Glutamatergic neuron (in vitro differentiated cells): ENCODE measurements around the gene PSMD7. TPM values are rescaled to one million over a fixed set of nuclear protein-coding genes. Genes with fewer than 3 reads are reported as not detected.

Source experiments
- DNase-seq: peaks from one replicate; pipeline ENCODE4 v3.0.0; 2022
- H3K27ac Mint-ChIP-seq: one replicate; pipeline ENCODE4 v1.8.0; 2020; ENCODE audit warnings: mild to moderate bottlenecking, mixed read lengths, inconsistent platforms; ENCODE audit not compliant: unreplicated experiment
- H3K27me3 Mint-ChIP-seq: one replicate; pipeline ENCODE4 v1.8.0; 2020; ENCODE audit warnings: mild to moderate bottlenecking, moderate library complexity, mixed read lengths, inconsistent platforms; ENCODE audit not compliant: unreplicated experiment
- H3K36me3 Mint-ChIP-seq: one replicate; pipeline ENCODE4 v1.8.0; 2020; ENCODE audit warnings: mild to moderate bottlenecking, mixed read lengths, inconsistent platforms; ENCODE audit not compliant: unreplicated experiment
- H3K4me1 Mint-ChIP-seq: one replicate; pipeline ENCODE4 v1.8.0; 2020; ENCODE audit warnings: mild to moderate bottlenecking, low read depth, mixed read lengths, inconsistent platforms; ENCODE audit not compliant: unreplicated experiment
- H3K4me3 Mint-ChIP-seq: one replicate; pipeline ENCODE4 v1.8.0; 2020; ENCODE audit warnings: mild to moderate bottlenecking, mixed read lengths, inconsistent platforms; ENCODE audit not compliant: unreplicated experiment
- H3K9me3 Mint-ChIP-seq: one replicate; pipeline ENCODE4 v1.8.0; 2020; ENCODE audit warnings: mild to moderate bottlenecking, moderate library complexity, mixed read lengths, inconsistent platforms; ENCODE audit not compliant: unreplicated experiment
- CTCF ChIP-seq: fragments of 200-600 bp; sonication (generic); IDR thresholded peaks from one replicate; pipeline ENCODE4 v1.5.0; 2021; ENCODE audit not compliant: partially characterized antibody, unreplicated experiment
- total RNA-seq: library from RNA; stranded (reverse); fragmentation: NEBNext Ultra II Directional; extraction: Animal tissue kit (Norgen Biotek cat#: 25700); gene quantifications from one replicate; pipeline ENCODE4 v1.2.1, GENCODE V29; 2021; ENCODE audit not compliant: unreplicated experiment

Gene PSMD7
- total RNA-seq, 1 donor from 2014 or later, result 95.0 TPM

- DNase-seq, result no peak
- no peak for TF ChIP-seq CTCF
- Mint-ChIP-seq H3K27ac (no peak overlapping the region), H3K4me1 (no peaks in the 10 kb centered on the region), H3K36me3 (peaks cover 5% of the 10 kb centered on the region), H3K9me3 (no peaks in the 10 kb centered on the region), H3K27me3 (no peaks in the 10 kb centered on the region), H3K4me3 (no peak overlapping the region)
These were observed 16.8 kb upstream of the PSMD7 start for GRCh38 chr16:74279805-74280204.

- Mint-ChIP-seq H3K27ac (no peak overlapping the region), H3K4me3 (no peak overlapping the region), H3K36me3 (peaks cover 5% of the 10 kb centered on the region), H3K4me1 (no peaks in the 10 kb centered on the region), H3K27me3 (no peaks in the 10 kb centered on the region), H3K9me3 (no peaks in the 10 kb centered on the region)
- DNase-seq, result no peak
- TF ChIP-seq CTCF, result no peak
These were observed 16.2 kb upstream of the PSMD7 start for GRCh38 chr16:74280448-74280847.

- TF ChIP-seq CTCF, result no peak
- Mint-ChIP-seq H3K36me3 (peaks cover 5% of the 10 kb centered on the region), H3K4me1 (no peaks in the 10 kb centered on the region), H3K9me3 (no peaks in the 10 kb centered on the region), H3K4me3 (no peak overlapping the region), H3K27me3 (no peaks in the 10 kb centered on the region), H3K27ac (no peak overlapping the region)
- no peak for DNase-seq
These were observed 15.3 kb upstream of the PSMD7 start for GRCh38 chr16:74281300-74281699.

- no peak for TF ChIP-seq CTCF
- H3K4me3 Mint-ChIP-seq, result no peak overlapping the region
These were observed 12.9 kb upstream of the PSMD7 start for GRCh38 chr16:74283716-74284115.

GRCh38 chr16:74288065-74288464 lies 8.5 kb upstream of the PSMD7 start:
- H3K4me1 Mint-ChIP-seq, result no peaks in the 10 kb centered on the region
- no peak for TF ChIP-seq CTCF
- no peaks in the 10 kb centered on the region for H3K27me3 Mint-ChIP-seq
- no peaks in the 10 kb centered on the region for H3K9me3 Mint-ChIP-seq
- no peak overlapping the region for H3K4me3 Mint-ChIP-seq
- no peaks in the 10 kb centered on the region for H3K36me3 Mint-ChIP-seq
- no peak for DNase-seq
- no peak overlapping the region for H3K27ac Mint-ChIP-seq

More at GRCh38 chr16:74283716-74284115, 12.9 kb upstream of the PSMD7 start:
- Mint-ChIP-seq H3K27me3 (no peaks in the 10 kb centered on the region), H3K4me1 (no peaks in the 10 kb centered on the region), H3K27ac (no peak overlapping the region), H3K36me3 (peaks cover 5% of the 10 kb centered on the region), H3K9me3 (no peaks in the 10 kb centered on the region)
- DNase-seq, result no peak
